GM21619 (cell line): ENCODE measurements around the gene ERBIN.
"Not testable (repeated sequence)": the region's sequence is repeated elsewhere in the genome, so short reads cannot be mapped to it uniquely, and the experiment has no call there.

Experiments
- ATAC-seq: cut with Tn5 transposase; IDR thresholded peaks from one replicate; pipeline ENCODE4 v1.9.1; 2021; ENCODE audit not compliant: unreplicated experiment

The ERBIN gene

DNA sequence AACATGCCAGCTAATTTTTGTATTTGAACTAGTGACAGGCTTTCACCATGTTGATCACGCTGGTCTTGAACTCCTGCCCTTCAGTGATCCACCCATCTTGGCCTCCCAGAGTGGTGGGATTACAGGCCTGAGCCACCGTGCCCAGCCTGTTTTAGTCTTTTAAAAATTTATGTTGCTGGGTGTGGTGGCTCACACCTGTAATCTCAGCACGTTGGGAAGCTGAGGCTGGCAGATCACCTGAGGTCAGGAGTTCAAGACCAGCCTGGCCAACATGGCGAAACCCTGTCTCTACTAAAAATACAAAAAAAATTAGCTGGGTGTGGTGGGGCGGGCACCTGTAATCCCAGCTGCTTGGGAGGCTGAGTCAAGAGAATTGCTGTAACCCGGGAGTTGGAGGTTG is 10.7 kb upstream of the ERBIN start:
- ATAC-seq = not testable (repeated sequence)

DNA sequence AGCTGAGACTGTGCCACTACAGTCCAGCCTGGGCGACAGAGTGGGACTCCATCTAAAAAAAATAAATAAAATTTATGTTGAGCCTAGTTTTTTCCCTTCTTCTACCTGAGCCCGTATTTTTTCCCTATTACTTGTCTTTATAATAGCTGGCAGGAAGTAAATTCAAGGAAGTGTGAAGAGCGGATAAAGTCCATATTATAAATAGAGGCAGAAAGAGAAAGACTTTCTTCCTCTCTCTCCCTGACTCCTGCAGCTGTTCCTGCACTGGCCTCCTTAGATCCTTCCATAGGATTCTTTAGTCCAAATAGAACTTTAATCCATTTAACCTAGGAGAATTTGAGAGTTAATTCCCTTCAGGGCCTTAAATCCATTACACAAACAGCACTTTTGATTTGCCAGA is 10.3 kb upstream of the ERBIN start:
- no peak for ATAC-seq

GRCh38 chr5:65916636-65917035 is 9.7 kb upstream of the ERBIN start:
- no peak for ATAC-seq

- no peak for ATAC-seq
These were observed 6.6 kb upstream of the ERBIN start for GRCh38 chr5:65919773-65920172.

- ATAC-seq = no peak
These were observed 3.0 kb upstream of the ERBIN start for GRCh38 chr5:65923339-65923738.

GRCh38 chr5:65924366-65925043 is 1.9 kb upstream of the ERBIN start:
- no peak for ATAC-seq

DNA sequence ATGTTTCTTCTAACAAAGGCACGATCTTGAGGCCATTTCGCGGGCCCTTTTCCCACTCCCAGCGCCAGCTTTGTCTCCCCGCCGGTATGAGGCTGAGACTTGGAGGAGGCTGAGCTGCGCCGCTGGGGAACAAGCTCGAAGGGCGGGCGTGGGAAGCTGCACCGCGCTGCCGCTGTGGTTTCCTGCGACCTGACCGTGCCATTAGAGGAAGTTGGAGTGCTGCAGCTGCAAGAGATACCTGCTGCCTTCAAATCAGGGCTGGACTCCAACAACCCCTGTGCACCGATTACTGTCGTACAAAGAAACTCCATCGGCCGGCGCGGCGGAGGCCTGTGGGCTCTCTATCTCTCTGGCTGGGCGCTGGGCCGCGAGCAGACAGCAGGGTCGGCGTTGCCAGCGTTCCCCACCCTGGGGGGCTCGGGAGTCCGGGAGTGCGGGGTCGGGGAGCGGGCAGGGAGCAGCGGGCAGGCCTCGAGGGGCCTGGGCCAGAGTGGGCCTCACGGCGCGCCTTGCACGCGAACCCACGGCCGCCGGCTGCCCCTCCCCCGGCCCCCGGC is 1.3 kb upstream of the ERBIN start:
- peak; percentile 53 for ATAC-seq

- peak; percentile 64 for ATAC-seq
These were observed 637 bp upstream of the ERBIN start for GRCh38 chr5:65925601-65926275.

- no peak for ATAC-seq
These were observed 518 bp downstream of the ERBIN start for GRCh38 chr5:65926893-65927292.

- ATAC-seq = no peak
These were observed 1.3 kb downstream of the ERBIN start for GRCh38 chr5:65927503-65928321.

GRCh38 chr5:65928322-65928752 is 2.0 kb downstream of the ERBIN start:
- ATAC-seq = no peak

DNA sequence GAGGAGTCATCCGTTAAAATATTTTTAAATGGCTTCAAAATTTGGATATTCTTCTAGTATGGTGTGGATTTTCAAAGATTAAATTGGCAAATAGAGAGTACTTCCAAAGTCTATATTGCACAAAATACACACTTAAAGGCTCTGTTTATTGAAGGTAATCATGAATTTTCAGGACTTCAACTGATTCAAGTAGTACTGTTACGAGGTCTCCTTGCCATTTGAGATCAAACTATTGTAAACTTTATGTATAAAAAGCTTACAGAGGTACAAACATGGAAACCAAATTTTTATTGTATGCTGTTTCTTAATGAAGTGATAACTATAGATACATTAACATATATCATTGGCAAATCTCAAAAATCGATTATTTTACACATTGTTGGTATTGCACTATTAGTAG is 2.5 kb downstream of the ERBIN start:
- ATAC-seq = no peak

DNA sequence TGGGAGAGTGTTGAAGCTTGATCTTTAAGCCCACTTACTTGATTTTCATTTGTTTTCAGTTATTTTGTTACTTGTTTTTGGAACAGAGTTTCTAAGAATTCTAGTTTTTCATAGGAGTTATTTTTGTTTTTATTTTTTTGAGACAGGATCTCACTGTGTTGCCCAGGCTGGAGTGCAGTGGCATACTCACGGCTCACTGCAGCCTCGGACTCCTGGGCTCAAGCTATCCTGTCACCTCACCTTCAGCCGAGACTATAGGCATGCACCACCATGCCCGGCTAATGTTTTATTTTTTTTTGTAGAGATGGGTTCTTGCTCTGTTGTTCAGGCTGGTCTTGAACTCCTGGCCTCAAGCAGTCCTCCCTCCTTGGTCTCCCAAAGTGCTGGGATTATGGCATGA is 6.3 kb downstream of the ERBIN start:
- ATAC-seq = no peak

DNA sequence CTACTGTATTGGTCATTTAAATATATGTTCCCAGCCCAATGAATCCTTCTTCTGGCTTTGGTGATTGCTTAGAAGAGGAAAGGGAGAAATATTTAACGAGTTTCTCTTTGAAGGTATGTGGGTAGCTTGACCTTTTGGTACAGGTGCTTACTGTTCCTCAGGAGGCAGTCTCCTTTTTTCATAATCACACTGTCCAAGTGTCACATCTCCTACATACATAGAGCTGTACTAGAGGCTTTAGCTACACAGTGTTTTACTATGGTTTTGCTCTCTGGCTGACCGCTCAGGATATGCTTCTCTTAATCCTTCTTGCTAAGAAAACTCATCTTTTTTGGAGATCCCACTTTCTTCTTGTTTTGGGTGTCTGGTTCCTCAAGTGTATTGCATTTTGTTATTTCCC is 6.9 kb downstream of the ERBIN start:
- no peak for ATAC-seq

DNA sequence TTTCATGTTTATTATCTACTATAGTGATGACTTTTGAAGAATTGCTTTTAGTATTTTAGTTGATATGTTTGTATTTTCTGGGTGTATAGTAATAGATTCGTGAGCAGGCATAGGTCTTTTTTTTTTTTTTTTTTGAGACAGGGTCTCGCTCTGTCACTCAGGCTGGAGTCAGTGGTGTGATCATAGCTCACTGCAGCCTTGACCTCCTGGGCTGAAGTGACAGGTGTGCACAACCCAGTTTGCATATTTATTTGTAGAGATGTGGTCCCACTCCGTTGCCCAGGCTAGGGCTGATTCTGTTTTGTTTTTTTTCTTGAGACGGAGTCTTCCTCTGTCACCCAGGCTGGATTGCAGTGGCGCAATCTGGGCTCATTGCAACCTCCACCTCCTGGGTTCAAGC is 11.9 kb downstream of the ERBIN start:
- ATAC-seq = peak; percentile 81

DNA sequence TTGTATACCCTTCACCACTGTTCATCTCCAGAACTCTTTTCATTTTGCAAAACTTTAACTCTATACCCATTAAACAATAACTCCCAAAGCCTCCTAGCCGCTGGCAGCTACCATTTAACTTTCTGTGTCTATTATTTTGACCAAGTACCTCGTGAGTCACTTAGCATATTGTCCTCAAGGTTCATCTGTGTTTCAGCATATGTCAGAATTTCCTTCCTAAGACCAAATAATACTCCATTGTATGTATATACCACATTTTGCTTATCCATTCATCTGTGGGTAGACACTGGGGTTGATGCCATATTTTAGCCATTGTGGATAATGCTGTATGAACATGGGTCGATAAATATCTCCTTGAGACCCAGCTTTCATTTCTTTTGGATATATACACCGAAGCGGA is 17.4 kb downstream of the ERBIN start:
- no peak for ATAC-seq

DNA sequence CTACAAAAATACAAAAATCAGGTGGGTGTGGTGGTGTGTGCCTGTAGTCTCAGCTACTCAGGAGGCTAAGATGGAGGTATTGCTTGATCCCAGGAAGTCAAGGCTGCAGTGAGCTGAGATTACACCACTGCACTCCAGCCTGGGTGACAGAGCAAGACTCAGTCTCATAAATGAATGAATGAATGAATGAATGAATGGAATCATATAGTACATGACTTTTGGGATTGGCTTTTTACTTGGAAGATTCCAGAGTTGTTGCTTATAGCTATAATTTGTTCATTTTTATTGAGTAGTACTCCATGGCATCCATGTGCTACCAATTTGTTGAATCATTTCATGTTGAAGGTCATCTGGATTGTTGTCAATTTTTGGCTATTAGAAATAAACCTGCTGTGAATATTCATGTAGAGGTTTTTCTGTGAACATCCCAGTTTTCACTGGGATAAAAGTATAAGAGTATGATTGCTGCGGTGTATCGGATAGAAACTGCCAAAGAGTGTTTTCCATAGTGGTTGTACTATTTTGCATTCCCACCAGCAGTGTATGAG is 19.9 kb downstream of the ERBIN start:
- ATAC-seq = no peak

DNA sequence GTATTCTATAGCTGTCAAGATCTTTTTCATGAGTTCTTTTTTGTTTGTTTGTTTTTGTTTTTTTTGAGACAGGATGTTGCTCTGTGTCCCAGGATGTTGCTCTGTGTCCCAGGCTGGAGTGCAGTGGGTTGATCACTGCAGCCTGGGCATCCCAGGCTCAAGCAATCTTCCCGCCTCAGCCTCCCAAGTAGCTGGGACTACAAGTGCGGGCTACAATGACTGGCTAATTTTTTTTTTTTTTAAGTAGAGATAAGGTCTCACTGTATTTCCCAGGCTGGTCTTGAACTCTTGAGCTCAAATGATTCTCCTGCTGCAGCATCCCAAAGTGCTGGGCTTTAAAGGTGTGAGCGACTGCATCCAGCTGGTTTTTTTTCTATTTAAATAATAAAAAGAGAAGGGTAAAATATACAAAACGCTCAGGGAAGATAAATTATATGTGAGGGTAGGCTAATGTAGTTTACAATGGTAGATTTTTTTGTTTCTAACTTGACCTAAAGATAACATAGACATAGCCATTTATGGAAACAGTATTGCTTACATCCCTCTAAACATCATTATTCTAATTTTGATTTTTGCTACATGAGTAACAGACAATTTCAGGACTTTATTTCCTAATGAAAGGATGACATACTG is 21.9 kb downstream of the ERBIN start:
- ATAC-seq = no peak

DNA sequence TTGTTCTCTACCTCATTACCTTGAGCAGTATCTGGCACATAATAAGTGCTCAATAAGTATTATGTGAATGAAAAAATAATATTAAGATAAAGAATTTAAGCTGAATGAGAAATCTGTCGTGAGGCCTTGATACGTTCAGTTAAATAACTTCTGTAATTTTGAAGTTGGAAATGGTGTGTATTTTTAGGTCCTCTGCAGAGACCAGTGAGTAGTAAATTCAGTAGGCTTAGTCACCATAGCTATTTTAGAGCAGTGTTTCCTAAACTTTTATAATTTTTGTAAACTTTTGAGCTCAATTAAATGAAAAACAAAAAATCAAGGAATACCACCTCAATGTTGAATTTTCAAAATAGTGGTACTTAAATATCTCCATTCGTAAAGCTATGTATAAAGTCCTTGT is 25.0 kb downstream of the ERBIN start:
- ATAC-seq = no peak

GRCh38 chr5:65952259-65952658 is 25.9 kb downstream of the ERBIN start:
- no peak for ATAC-seq

DNA sequence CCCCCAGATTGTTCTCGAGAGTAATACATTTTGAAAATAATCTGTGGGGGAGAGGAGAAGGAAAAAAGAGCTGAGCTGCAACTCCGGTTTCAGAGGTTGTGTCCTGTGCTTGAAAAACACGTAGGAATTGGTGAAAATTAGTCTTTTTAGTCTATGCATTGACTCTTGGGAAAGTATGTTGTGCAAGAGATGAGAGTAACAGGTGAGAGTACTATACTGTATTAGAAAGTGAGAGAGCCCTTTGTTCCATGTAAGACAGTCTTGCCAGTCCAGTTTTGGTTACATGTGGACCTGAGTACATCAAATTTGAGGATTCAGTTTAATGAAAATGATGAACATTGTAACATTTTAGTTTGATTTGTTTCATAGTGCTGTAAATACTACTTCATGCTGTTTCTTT is 27.8 kb downstream of the ERBIN start:
- ATAC-seq = no peak
